IMR-90 (cell line): ENCODE data around the gene CHN2. TPM values are rescaled to one million over a fixed set of nuclear protein-coding genes. Genes with fewer than 3 reads are reported as not detected.

Experiments used
- ATAC-seq: fragments of 200-7000 bp; cut with Tn5 transposase; 2 replicates; pipeline ENCODE4 v1.9.1; 2020; ENCODE audit warnings: low read depth, mild to moderate bottlenecking, moderate library complexity
- BruUV-seq: library from RNA; stranded (reverse); fragments of 400-500 nt; replicated peaks from 2 replicates; lab custom pipeline; 2021; lab: Mats Ljungman, UMichigan
- CTCF ChIA-PET: fragments of 300-600 bp; formaldehyde crosslinking; extraction: SDS; loops from one replicate; lab custom pipeline; 2021; ENCODE audit warnings: antibody characterized with exemption; lab: Yijun Ruan, JAX
- POLR2A ChIA-PET: fragments of 300-600 bp; sonication (Branson Sonifier 250); formaldehyde crosslinking; loops from one replicate; lab custom pipeline; 2022; ENCODE audit warnings: antibody characterized with exemption; ENCODE audit not compliant: unreplicated experiment; lab: Charles Lee
- DNase-seq: peaks from one replicate; pipeline ENCODE4 v3.0.0; 2013
- H2AFZ ChIP-seq: replicated peaks from 2 replicates; pipeline ENCODE3; 2013; ENCODE audit warnings: low read length, mild to moderate bottlenecking; ENCODE audit not compliant: poor library complexity
- H2AK5ac ChIP-seq: 2 replicates; pipeline ENCODE4 v1.6.1; 2013; ENCODE audit warnings: low read depth, low read length, inconsistent platforms
- H2AK9ac ChIP-seq: replicated peaks from 2 replicates; pipeline ENCODE3; 2013; ENCODE audit warnings: mild to moderate bottlenecking, low read depth, low read length, moderate library complexity; ENCODE audit not compliant: poor library complexity
- H2BK120ac ChIP-seq: 2 replicates; pipeline ENCODE4 v1.6.1; 2013; ENCODE audit warnings: low read depth, low read length, inconsistent platforms
- H2BK15ac ChIP-seq: 3 replicates; pipeline ENCODE4 v1.6.1; 2013; ENCODE audit warnings: low read depth, low read length, inconsistent platforms
- H2BK20ac ChIP-seq: 2 replicates; pipeline ENCODE4 v1.6.1; 2013; ENCODE audit warnings: low read depth, mild to moderate bottlenecking, inconsistent platforms, low read length, moderate library complexity
- H2BK5ac ChIP-seq: 2 replicates; pipeline ENCODE4 v1.6.1; 2013; ENCODE audit warnings: mild to moderate bottlenecking, low read depth, low read length, inconsistent platforms; ENCODE audit not compliant: poor library complexity, severe bottlenecking
- H3K14ac ChIP-seq: replicated peaks from 2 replicates; pipeline ENCODE4 v1.6.1; 2013; ENCODE audit warnings: low read depth, low read length, inconsistent platforms
- H3K18ac ChIP-seq: 2 replicates; pipeline ENCODE4 v1.6.1; 2013; ENCODE audit warnings: low read depth, low read length, control low read depth
- H3K23ac ChIP-seq: 2 replicates; pipeline ENCODE4 v1.6.1; 2013; ENCODE audit warnings: low read depth, low read length, inconsistent platforms
- H3K27ac ChIP-seq: 2 replicates; pipeline ENCODE4 v1.5.1; 2013; ENCODE audit warnings: mild to moderate bottlenecking, control low read depth, low read length; ENCODE audit not compliant: insufficient read depth
- H3K27me3 ChIP-seq: 2 replicates; pipeline ENCODE4 v1.6.1; 2013; ENCODE audit warnings: low read length; ENCODE audit not compliant: control insufficient read depth, insufficient read depth
- H3K36me3 ChIP-seq: 2 replicates; pipeline ENCODE4 v1.6.1; 2013; ENCODE audit warnings: low read length, mixed read lengths; ENCODE audit not compliant: control insufficient read depth, insufficient read depth
- H3K4ac ChIP-seq: 2 replicates; pipeline ENCODE4 v1.6.1; 2013; ENCODE audit warnings: low read depth, low read length, inconsistent platforms
- H3K4me1 ChIP-seq: 2 replicates; pipeline ENCODE4 v1.6.1; 2013; ENCODE audit warnings: low read length, mixed read lengths; ENCODE audit not compliant: control insufficient read depth, insufficient read depth
- H3K4me2 ChIP-seq: 2 replicates; pipeline ENCODE4 v1.6.1; 2013; ENCODE audit warnings: low read depth, mild to moderate bottlenecking, control low read depth, low read length, moderate library complexity
- H3K4me3 ChIP-seq: 2 replicates; pipeline ENCODE4 v1.5.1; 2013; ENCODE audit warnings: low read depth, mild to moderate bottlenecking, control low read depth, low read length, moderate library complexity; ENCODE audit not compliant: insufficient read depth
- H3K56ac ChIP-seq: 2 replicates; pipeline ENCODE4 v1.6.1; 2013; ENCODE audit warnings: low read length, inconsistent platforms; ENCODE audit not compliant: insufficient read depth; ENCODE audit errors: extremely low read depth
- H3K79me1 ChIP-seq, 2 experiments: 2 replicates each; pipeline ENCODE4 v1.6.1; 2013; ENCODE audit warnings: low read length in 2 of 2, inconsistent platforms in 1 of 2, low read depth in 1 of 2
- H3K9ac ChIP-seq: 2 replicates; pipeline ENCODE4 v1.6.1; 2013; ENCODE audit warnings: low read depth, low read length, control low read depth
- H3K9me1 ChIP-seq: 2 replicates; pipeline ENCODE4 v1.6.1; 2013; ENCODE audit warnings: low read length, inconsistent platforms; ENCODE audit not compliant: insufficient read depth
- H3K9me3 ChIP-seq: 2 replicates; pipeline ENCODE4 v1.6.1; 2013; ENCODE audit warnings: low read length; ENCODE audit not compliant: control insufficient read depth, insufficient read depth
- H4K20me1 ChIP-seq: 2 replicates; pipeline ENCODE4 v1.6.1; 2013; ENCODE audit warnings: low read length, inconsistent platforms; ENCODE audit not compliant: insufficient read depth
- H4K5ac ChIP-seq: 2 replicates; pipeline ENCODE4 v1.6.1; 2013; ENCODE audit warnings: mild to moderate bottlenecking, low read depth, low read length, control low read depth
- H4K8ac ChIP-seq, 2 experiments: 2 replicates each; pipeline ENCODE4 v1.6.1; 2013; ENCODE audit warnings: low read depth in 2 of 2, low read length in 2 of 2, control low read depth in 1 of 2, inconsistent platforms in 1 of 2
- H4K91ac ChIP-seq: 2 replicates; pipeline ENCODE4 v1.6.1; 2013; ENCODE audit warnings: low read depth, low read length, inconsistent platforms; ENCODE audit not compliant: insufficient read depth
- BHLHE40 ChIP-seq: fragments of 150-350 bp; IDR thresholded peaks from 2 replicates; pipeline ENCODE4 v1.6.1; 2016; ENCODE audit warnings: mild to moderate bottlenecking, low read depth, low read length
- CEBPB ChIP-seq: IDR thresholded peaks from 2 replicates; pipeline ENCODE4 v1.6.1; 2012; ENCODE audit warnings: low read depth, low read length, improper control_type of control experiment
- CHD1 ChIP-seq: IDR thresholded peaks from 2 replicates; pipeline ENCODE4 v1.6.1; 2012; ENCODE audit warnings: low read depth, low read length, improper control_type of control experiment
- CTCF ChIP-seq: conservative IDR thresholded peaks from 2 replicates; pipeline ENCODE4 v1.5.1; 2012; ENCODE audit warnings: mild to moderate bottlenecking, low read depth, low read length, improper control_type of control experiment
- ELK1 ChIP-seq: fragments of 150-350 bp; IDR thresholded peaks from 2 replicates; pipeline ENCODE4 v1.6.1; 2016; ENCODE audit warnings: low read depth, mild to moderate bottlenecking, low read length, moderate library complexity, borderline replicate concordance
- FOS ChIP-seq: fragments of 150-350 bp; IDR thresholded peaks from 2 replicates; pipeline ENCODE4 v1.6.1; 2016; ENCODE audit warnings: low read depth, low read length
- MAFK ChIP-seq: IDR thresholded peaks from 2 replicates; pipeline ENCODE4 v1.6.1; 2012; ENCODE audit warnings: low read depth, low read length, improper control_type of control experiment
- MAZ ChIP-seq: IDR thresholded peaks from 2 replicates; pipeline ENCODE4 v1.6.1; 2012; ENCODE audit warnings: low read depth, mild to moderate bottlenecking, low read length, improper control_type of control experiment, moderate library complexity, borderline replicate concordance
- MXI1 ChIP-seq: IDR thresholded peaks from 2 replicates; pipeline ENCODE4 v1.6.1; 2012; ENCODE audit warnings: low read depth, mild to moderate bottlenecking, low read length, moderate library complexity, borderline replicate concordance
- NFE2L2 ChIP-seq: fragments of 150-350 bp; IDR thresholded peaks from 2 replicates; pipeline ENCODE4 v1.6.1; 2016; ENCODE audit warnings: low read depth, mild to moderate bottlenecking, low read length
- POLR2A ChIP-seq: IDR thresholded peaks from 2 replicates; pipeline ENCODE4 v1.6.1; 2012; ENCODE audit warnings: mild to moderate bottlenecking, low read depth, low read length
- RAD21 ChIP-seq: IDR thresholded peaks from 2 replicates; pipeline ENCODE4 v1.6.1; 2012; ENCODE audit warnings: low read length, improper control_type of control experiment
- RCOR1 ChIP-seq: IDR thresholded peaks from 2 replicates; pipeline ENCODE4 v1.6.1; 2012; ENCODE audit warnings: mild to moderate bottlenecking, low read length, improper control_type of control experiment; ENCODE audit not compliant: insufficient replicate concordance
- RFX5 ChIP-seq: IDR thresholded peaks from 2 replicates; pipeline ENCODE4 v1.8.0; 2012; ENCODE audit warnings: low read depth, mild to moderate bottlenecking, low read length, moderate library complexity
- SMC3 ChIP-seq: fragments of 150-350 bp; IDR thresholded peaks from 2 replicates; pipeline ENCODE4 v1.6.1; 2016; ENCODE audit warnings: low read depth, mild to moderate bottlenecking, antibody characterized with exemption, low read length, moderate library complexity
- USF2 ChIP-seq: fragments of 150-350 bp; IDR thresholded peaks from 2 replicates; pipeline ENCODE4 v1.6.1; 2017; ENCODE audit warnings: mild to moderate bottlenecking, antibody characterized with exemption, low read length, low read depth
- WGBS, 2 experiments: methylation state at CpG; one replicate each; pipeline versions ENCODE4 v1.1.5 to v1.1.7; 2013; ENCODE audit warnings: missing lambda C conversion rate in 2 of 2; ENCODE audit not compliant: insufficient read length in 1 of 2; ENCODE audit errors: extremely low coverage in 2 of 2; 5-methylcytosine and 5-hydroxymethylcytosine counted together
- dilution Hi-C: fragments of 300-500 bp; cut with HindIII; formaldehyde crosslinking; loops from one replicate; pipeline ENCODE4 v1.14.3; 2018; ENCODE audit warnings: low sequenced_read_pairs; ENCODE audit not compliant: unreplicated experiment
- in situ Hi-C: fragments of 300-500 bp; cut with MboI; formaldehyde crosslinking; loops from 3 replicates; pipeline ENCODE4 v1.14.3; 2019; ENCODE audit warnings: low sequenced_read_pairs, inconsistent platforms, mixed read lengths
- intact Hi-C: fragments of 100-400 bp; cut with micrococcal nuclease; formaldehyde crosslinking; loops from 2 replicates; pipeline ENCODE4 v1.10.0; 2022
- polyA plus RNA-seq, 3 experiments: library from polyadenylated mRNA; depleted of rRNA; stranded (reverse); fragments of >200 nt; gene quantifications; 2 replicates each; pipeline ENCODE4 v1.2.3, GENCODE V29; 2012; ENCODE audit warnings: low replicate concordance in 1 of 3
- total RNA-seq: library from RNA; depleted of rRNA; stranded (reverse); fragments of >200 nt; gene quantifications from 2 replicates; pipeline ENCODE4 v1.2.3, GENCODE V29; 2012

Gene CHN2
- total and polyA plus RNA-seq, 2 of the 4 experiments (the other 2 are of a cell fraction), result not detected

GRCh38 chr7:29496355-29497020 is 301.9 kb downstream of the CHN2 start:
- CTCF ChIA-PET, result no interaction called here
- TF ChIP-seq RCOR1 (no peak), MAZ (no peak), NFE2L2 (no peak), POLR2A (no peak), RFX5 (no peak), FOS (no peak), CTCF (no peak), RAD21 (no peak), MXI1 (no peak), ELK1 (no peak), CEBPB (no peak), SMC3 (no peak), USF2 (no peak), MAFK (no peak), BHLHE40 (no peak), CHD1 (no peak)
- H2AFZ ChIP-seq, result no peak overlapping the region

More at GRCh38 chr7:29496355-29497020, 301.9 kb downstream of the CHN2 start:
- Histone ChIP-seq H4K91ac (no peak overlapping the region), H2AK9ac (no peak overlapping the region), H4K20me1 (no peaks in the 10 kb centered on the region), H2BK120ac (no peak overlapping the region), H3K18ac (no peak overlapping the region), H3K4me3 (no peak overlapping the region), H3K36me3 (no peaks in the 10 kb centered on the region), H3K9ac (no peak overlapping the region), H3K27me3 (no peaks in the 10 kb centered on the region), H2AK5ac (no peak overlapping the region), H3K56ac (no peak overlapping the region), H3K9me1 (no peaks in the 10 kb centered on the region), H4K8ac (no peak overlapping the region), H3K14ac (no peak overlapping the region), H3K23ac (no peak overlapping the region), H2BK15ac (no peak overlapping the region), H3K9me3 (no peaks in the 10 kb centered on the region), H3K4me1 (no peaks in the 10 kb centered on the region), H2BK20ac (no peak overlapping the region), H2BK5ac (no peak overlapping the region), H4K5ac (no peak overlapping the region), H3K4me2 (no peak overlapping the region), H3K4ac (no peak overlapping the region), H3K79me1 (no peaks in the 10 kb centered on the region), H3K27ac (no peak overlapping the region)
- ATAC-seq, result no peak
- BruUV-seq, result no TSS peak
- POLR2A ChIA-PET, result no interaction called here
- dilution Hi-C loops (no loop called here), in situ Hi-C loops (no loop called here), intact Hi-C loops (no loop called here)
- WGBS, 2 experiments, result no CpG with 5 or more reads among the region's 1 CpG
- DNase-seq, result no peak
